ENCODE results near the gene LZTS2. TPM values are rescaled to one million over a fixed set of nuclear protein-coding genes. Genes with fewer than 3 reads are reported as not detected.

LZTS2 gene
- total RNA-seq, 1 experiment from 2014 or later, result 58.3 TPM

- Histone ChIP-seq H2AFZ (ENCODE audit: low read length) (peak overlapping the region; percentile 80), H3K4me3 (ENCODE audit: low read length) (peak overlapping the region; percentile 62), H3K4me1 (ENCODE audit: insufficient read depth, low read length) (peaks cover 16% of the 10 kb centered on the region), H4K20me1 (ENCODE audit: low read length) (no peaks in the 10 kb centered on the region), H3K9me2 (replicated peaks; ENCODE audit: low read length) (no peaks in the 10 kb centered on the region), H3K9me3 (ENCODE audit: low read length) (no peaks in the 10 kb centered on the region), H3K79me2 (ENCODE audit: low read length) (no peaks in the 10 kb centered on the region), H3K27ac (ENCODE audit: low read length) (peak overlapping the region; percentile 62), H3K9ac (ENCODE audit: low read length) (peak overlapping the region; percentile 75), H3F3A (ENCODE audit: low read length, unreplicated experiment) (no peaks in the 10 kb centered on the region), H3K27me3 (ENCODE audit: low read length) (no peaks in the 10 kb centered on the region), H3K4me2 (ENCODE audit: low read length) (peak overlapping the region; percentile 85), H3K36me3 (ENCODE audit: low read depth, low read length) (no peaks in the 10 kb centered on the region)
- BruUV-seq (replicated peaks), result no TSS peak
- intact Hi-C loops (cut with micrococcal nuclease), result loop anchor here (5.0 kb wide), 1 partner anchor 99 kb away; no protein-coding TSS in a partner anchor
- ATAC-seq (peak; percentile 2; the same call in 1 of the 2 replicates), DNase-seq (no peak)
- CTCF ChIA-PET, result interaction anchor here (0.6 to 1.8 kb wide), 7 partner anchors 9 to 58 kb away, joined by 3 to 7 read pairs (median 4); partner anchors contain the start of gene KAZALD1
- TF ChIP-seq EZH2phosphoT487 (IDR thresholded peaks at IDR 0.05; ENCODE audit: borderline replicate concordance, low read length), result no peak
- TF ChIP-seq EZH2 (IDR thresholded peaks at IDR 0.05; ENCODE audit: low read length, unreplicated experiment), result no peak
- no peak for TF ChIP-seq CTCF (conservative IDR thresholded peaks at IDR 0.05; ENCODE audit: low read depth, low read length)
- POLR2A ChIA-PET (ENCODE audit: unreplicated experiment), result interaction anchor here (0.6 to 0.8 kb wide), 3 partner anchors 18 to 339 kb away, joined by 3 to 11 read pairs (median 4); no protein-coding TSS in a partner anchor
Measured at GRCh38 chr10:101043363-101043707, 43.7 kb downstream of the LZTS2 start.

GRCh38 chr10:101044117-101044516 lies 44.5 kb downstream of the LZTS2 start:
- Histone ChIP-seq H3K4me2 (ENCODE audit: low read length) (peak overlapping the region; percentile 85; the same call in 1 of the 2 replicates), H3K4me1 (ENCODE audit: insufficient read depth, low read length) (peaks cover 16% of the 10 kb centered on the region), H3K9me2 (replicated peaks; ENCODE audit: low read length) (no peaks in the 10 kb centered on the region), H3K9ac (ENCODE audit: low read length) (no peak overlapping the region), H3K27me3 (ENCODE audit: low read length) (no peaks in the 10 kb centered on the region), H2AFZ (ENCODE audit: low read length) (no peak overlapping the region), H3K36me3 (ENCODE audit: low read depth, low read length) (no peaks in the 10 kb centered on the region), H3K79me2 (ENCODE audit: low read length) (no peaks in the 10 kb centered on the region), H3K4me3 (ENCODE audit: low read length) (no peak overlapping the region), H3F3A (ENCODE audit: low read length, unreplicated experiment) (no peaks in the 10 kb centered on the region), H3K9me3 (ENCODE audit: low read length) (no peaks in the 10 kb centered on the region), H3K27ac (ENCODE audit: low read length) (no peak overlapping the region), H4K20me1 (ENCODE audit: low read length) (no peaks in the 10 kb centered on the region)
- BruUV-seq (replicated peaks), result no TSS peak
- intact Hi-C loops (cut with micrococcal nuclease), result loop anchor here (5.0 kb wide), 1 partner anchor 98 kb away; no protein-coding TSS in a partner anchor
- no peak for DNase-seq
- ChIA-PET POLR2A (ENCODE audit: unreplicated experiment) (no interaction called here), CTCF (interaction anchor here (0.6 to 1.8 kb wide), 2 partner anchors 23 to 48 kb away, joined by 4 read pairs; no protein-coding TSS in a partner anchor)
- no peak for ATAC-seq
- TF ChIP-seq CTCF (conservative IDR thresholded peaks at IDR 0.05; ENCODE audit: low read depth, low read length) (no peak), EZH2phosphoT487 (IDR thresholded peaks at IDR 0.05; ENCODE audit: borderline replicate concordance, low read length) (no peak), EZH2 (IDR thresholded peaks at IDR 0.05; ENCODE audit: low read length, unreplicated experiment) (no peak)

All from PC-3 (cell line).